Loucy (cell line): ENCODE data around the gene BCL11B.

Experiments
- CTCF ChIP-seq: fragments of 200-600 bp; sonication (generic); conservative IDR thresholded peaks from 2 replicates; pipeline ENCODE4 v1.5.1; 2014; ENCODE audit warnings: mild to moderate bottlenecking, antibody characterized with exemption, low read length
- EZH2phosphoT487 ChIP-seq: fragments of 200-600 bp; IDR thresholded peaks from 2 replicates; pipeline ENCODE4 v1.6.1; 2018; ENCODE audit warnings: antibody characterized with exemption, mild to moderate bottlenecking, moderate library complexity, borderline replicate concordance

DNA sequence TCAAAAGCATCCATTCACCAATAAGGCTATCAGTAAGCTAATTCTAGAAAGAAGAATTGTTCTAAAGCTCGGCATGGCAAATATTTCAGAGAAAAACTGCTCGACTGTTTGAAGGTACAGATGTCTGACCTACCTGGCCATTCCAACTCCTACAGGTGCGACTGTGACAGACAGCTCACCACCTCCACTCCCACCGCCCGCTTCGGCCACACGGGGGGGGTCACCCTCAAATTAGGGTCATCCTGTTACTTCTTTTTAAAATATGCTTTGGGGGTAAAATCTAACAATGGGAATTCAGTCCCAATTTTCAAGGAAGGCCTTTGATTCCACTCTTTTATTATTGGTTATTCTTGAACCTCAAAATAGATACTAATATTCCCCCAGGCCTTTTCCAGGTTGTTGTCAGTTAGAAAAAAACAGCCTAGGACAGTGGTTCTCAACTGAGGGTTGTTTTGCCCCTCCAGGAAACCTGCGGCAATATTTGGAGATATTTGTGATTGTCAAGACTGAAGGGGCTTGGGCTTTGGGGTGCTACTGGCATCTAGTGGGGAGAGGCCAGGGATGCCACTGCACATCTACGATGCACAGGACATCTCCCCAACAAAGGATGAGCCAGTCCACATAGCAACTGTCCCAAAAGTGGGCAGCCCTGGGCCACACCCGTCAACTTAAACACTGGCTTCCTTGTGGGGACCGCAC lies 81.2 kb downstream of the BCL11B start:
- TF ChIP-seq CTCF = no peak
- no peak for TF ChIP-seq EZH2phosphoT487
